A549 (cell line): ENCODE data around the gene DMRT2. TPM values are rescaled to one million over a fixed set of nuclear protein-coding genes. Genes with fewer than 3 reads are reported as not detected.

Experiments used
- ATAC-seq, 2 experiments: fragments of 200-7000 bp in 1 of 2; fragments of >200 bp in 1 of 2; cut with Nextera tagmentation in 1 of 2; cut with Tn5 transposase in 1 of 2; 3 replicates each; pipeline versions ENCODE4 v1.8.0 to v1.9.1; 2018 to 2020; ENCODE audit warnings: mild to moderate bottlenecking in 1 of 2, moderate library complexity in 1 of 2
- CTCF ChIA-PET: fragments of 300-600 bp; sonication (Branson Sonifier 250); formaldehyde crosslinking; extraction: SDS; loops from one replicate; lab custom pipeline; 2021; ENCODE audit warnings: antibody characterized with exemption, inconsistent platforms; lab: Yijun Ruan, JAX
- POLR2A ChIA-PET: fragments of 350-600 bp; formaldehyde crosslinking; extraction: SDS; loops from one replicate; lab custom pipeline; 2021; ENCODE audit warnings: antibody characterized with exemption, inconsistent platforms; lab: Yijun Ruan, JAX
- DNase-seq, 2 experiments: peaks; one replicate each; pipeline versions ENCODE4 v3.0.0 to v3.0.0-alpha.2; 2011 to 2016; ENCODE audit warnings: low read depth in 1 of 2, low spot score in 1 of 2
- FAIRE-seq: peaks from 2 replicates; lab custom pipeline; 2011; peaks lifted over from hg19 to GRCh38; lab: Jason Lieb, UNC
- H3K27ac ChIP-seq, 2 experiments: fragments of >200 bp; sonication (Bioruptor Twin); formaldehyde crosslinking; 3 replicates each; pipeline ENCODE4 v1.5.1; 2016 to 2017
- H3K4me1 ChIP-seq: fragments of >200 bp; sonication (Bioruptor Twin); formaldehyde crosslinking; 3 replicates; pipeline ENCODE4 v1.6.1; 2016
- H3K4me2 ChIP-seq: fragments of >200 bp; sonication (Bioruptor Twin); formaldehyde crosslinking; 3 replicates; pipeline ENCODE4 v1.6.1; 2016
- H3K4me3 ChIP-seq: fragments of >200 bp; sonication (Bioruptor Twin); formaldehyde crosslinking; 3 replicates; pipeline ENCODE4 v1.5.1; 2016
- H3K9me3 ChIP-seq: fragments of >200 bp; sonication (Bioruptor Twin); formaldehyde crosslinking; 3 replicates; pipeline ENCODE4 v1.6.1; 2016
- ATOH8 ChIP-seq: fragments of 250-450 bp; sonication (Bioruptor Pico); IDR thresholded peaks from 2 replicates; pipeline ENCODE4 v1.5.0; 2020; ENCODE audit warnings: low read depth, mild to moderate bottlenecking, moderate library complexity
- BCL3 ChIP-seq: fragments of >200 bp; sonication (Bioruptor Twin); formaldehyde crosslinking; IDR thresholded peaks from 3 replicates; pipeline ENCODE4 v1.6.1; 2016
- CBX2 ChIP-seq: fragments of 200-600 bp; sonication (generic); IDR thresholded peaks from 2 replicates; pipeline ENCODE4 v1.6.1; 2016; ENCODE audit warnings: low read depth, mild to moderate bottlenecking, borderline replicate concordance
- CEBPB ChIP-seq, 2 experiments: fragments of >200 bp in 1 of 2; sonication (Bioruptor Twin) in 1 of 2; formaldehyde crosslinking in 1 of 2; IDR thresholded peaks; 2 replicates each; pipeline ENCODE4 v1.6.1; 2012 to 2016
- CHD4 ChIP-seq: fragments of 200-600 bp; sonication (generic); IDR thresholded peaks from 2 replicates; pipeline ENCODE4 v1.6.1; 2016; ENCODE audit warnings: antibody characterized with exemption, mild to moderate bottlenecking, borderline replicate concordance
- EHMT2 ChIP-seq: fragments of 200-600 bp; sonication (generic); IDR thresholded peaks from 2 replicates; pipeline ENCODE4 v1.6.1; 2016; ENCODE audit warnings: antibody characterized with exemption, low read depth, mild to moderate bottlenecking, moderate library complexity
- ELK1 ChIP-seq: fragments of 150-350 bp; IDR thresholded peaks from 2 replicates; pipeline ENCODE4 v1.6.1; 2014; ENCODE audit warnings: low read depth, mild to moderate bottlenecking, low read length
- FOSB ChIP-seq: fragments of 250-450 bp; sonication (Bioruptor Pico); IDR thresholded peaks from 2 replicates; pipeline ENCODE4 v1.5.0; 2020; ENCODE audit warnings: mild to moderate bottlenecking, moderate library complexity
- HDAC2 ChIP-seq: fragments of 200-600 bp; sonication (generic); IDR thresholded peaks from 2 replicates; pipeline ENCODE4 v1.6.1; 2016
- HOXA7 ChIP-seq: fragments of 250-450 bp; sonication (Bioruptor Pico); IDR thresholded peaks from 2 replicates; pipeline ENCODE4 v1.5.0; 2020; ENCODE audit warnings: mild to moderate bottlenecking, moderate library complexity
- JUNB ChIP-seq: fragments of >200 bp; sonication (Bioruptor Twin); formaldehyde crosslinking; IDR thresholded peaks from 2 replicates; pipeline ENCODE4 v1.6.1; 2016
- KDM5A ChIP-seq: fragments of 200-600 bp; sonication (generic); IDR thresholded peaks from 2 replicates; pipeline ENCODE4 v1.6.1; 2016; ENCODE audit warnings: antibody characterized with exemption, mild to moderate bottlenecking
- MAFK ChIP-seq: fragments of 450-650 bp; IDR thresholded peaks from 2 replicates; pipeline ENCODE4 v1.6.1; 2014; ENCODE audit not compliant: partially characterized antibody
- MAZ ChIP-seq: fragments of 150-350 bp; IDR thresholded peaks from 2 replicates; pipeline ENCODE4 v1.6.1; 2014; ENCODE audit warnings: antibody characterized with exemption, low read depth, low read length, borderline replicate concordance
- NR3C1 ChIP-seq: fragments of >200 bp; sonication (Bioruptor Twin); formaldehyde crosslinking; IDR thresholded peaks from 3 replicates; pipeline ENCODE4 v1.6.1; 2017
- PBX3 ChIP-seq: IDR thresholded peaks from 2 replicates; pipeline ENCODE4 v1.6.1; 2012
- PHF8 ChIP-seq: fragments of 200-600 bp; sonication (generic); IDR thresholded peaks from 2 replicates; pipeline ENCODE4 v1.6.1; 2016; ENCODE audit warnings: low read depth, mild to moderate bottlenecking, antibody characterized with exemption, moderate library complexity, borderline replicate concordance
- POLR2A ChIP-seq: IDR thresholded peaks from 2 replicates; pipeline ENCODE4 v1.6.1; 2012; ENCODE audit warnings: mild to moderate bottlenecking, low read length
- POLR2AphosphoS2 ChIP-seq: conservative IDR thresholded peaks from 2 replicates; pipeline ENCODE4 v1.6.1; 2012; ENCODE audit warnings: low read length, improper control_type of control experiment, inconsistent platforms
- RNF2 ChIP-seq: fragments of 200-600 bp; sonication (generic); IDR thresholded peaks from 2 replicates; pipeline ENCODE4 v1.6.1; 2016; ENCODE audit warnings: low read depth, mild to moderate bottlenecking, antibody characterized with exemption, moderate library complexity, borderline replicate concordance
- SREBF2 ChIP-seq: fragments of 450-650 bp; IDR thresholded peaks from 2 replicates; pipeline ENCODE4 v1.6.1; 2014; ENCODE audit warnings: mild to moderate bottlenecking, moderate library complexity
- USF2 ChIP-seq: fragments of 450-650 bp; IDR thresholded peaks from 2 replicates; pipeline ENCODE4 v1.6.1; 2014; ENCODE audit warnings: antibody characterized with exemption
- ZC3H11A ChIP-seq: fragments of 450-650 bp; IDR thresholded peaks from 2 replicates; pipeline ENCODE4 v1.6.1; 2014; ENCODE audit warnings: antibody characterized with exemption, mild to moderate bottlenecking
- ZFP36 ChIP-seq: fragments of 450-650 bp; IDR thresholded peaks from 2 replicates; pipeline ENCODE4 v1.6.1; 2014; ENCODE audit warnings: borderline replicate concordance; ENCODE audit not compliant: partially characterized antibody
- WGBS: methylation state at CpG from one replicate; pipeline ENCODE4 v1.1.6; 2017; ENCODE audit errors: missing lambda C conversion rate; 5-methylcytosine and 5-hydroxymethylcytosine counted together
- polyA plus RNA-seq, 4 experiments: library from polyadenylated mRNA; depleted of rRNA in 3 of 4; stranded (reverse); fragments of >200 nt; fragmentation: RNase III in 1 of 4; extraction: RNeasy Plus Mini Kit Qiagen cat#74134 plus additional on column Dnase treatment in 1 of 4; gene quantifications; 2 replicates in 3 of 4; 3 replicates in 1 of 4; pipeline ENCODE4 v1.2.3, GENCODE V29; 2011 to 2017

The DMRT2 gene
- polyA plus RNA-seq, 2 of the 4 experiments (the other 2 are of a cell fraction): 0.06 TPM; not detected in 1

- Histone ChIP-seq H3K27ac (no peak overlapping the region), H3K4me1 (peaks cover 3% of the 10 kb centered on the region; the same call in 2 of the 3 replicates), H3K4me2 (peak overlapping the region; percentile 13; the same call in 1 of the 3 replicates)
- ATAC-seq (no peak), FAIRE-seq (no peak)
- WGBS: 51% methylated on average over 23 of the region's 23 CpGs
- no peak for TF ChIP-seq USF2
- TF ChIP-seq BCL3: no peak
- no peak for TF ChIP-seq ZC3H11A
- TF ChIP-seq KDM5A: no peak
- TF ChIP-seq RNF2: no peak
- TF ChIP-seq, all 56 proteins: peak for 0
- Histone ChIP-seq H3K9me3 (no peaks in the 10 kb centered on the region), H3K4me3 (no peak overlapping the region)
- DNase-seq: no peak
- POLR2A ChIA-PET: no interaction called here
- CTCF ChIA-PET: no interaction called here
These were observed 2.4 kb upstream of the DMRT2 start for GRCh38 chr9:1047591-1048230.

- TF ChIP-seq HDAC2: no peak
- ChIA-PET CTCF (no interaction called here), POLR2A (no interaction called here)
- Histone ChIP-seq H3K27ac (no peak overlapping the region), H3K4me2 (peak overlapping the region; percentile 13; the same call in 1 of the 3 replicates), H3K4me3 (no peak overlapping the region), H3K4me1 (peaks cover 3% of the 10 kb centered on the region; the same call in 2 of the 3 replicates), H3K9me3 (no peaks in the 10 kb centered on the region)
- no peak for DNase-seq
- 70% methylated on average over 8 of the region's 8 CpGs for WGBS
- no peak for FAIRE-seq
- no peak for ATAC-seq
These were observed 1.9 kb upstream of the DMRT2 start for GRCh38 chr9:1048231-1048619.

- DNase-seq (no peak), FAIRE-seq (no peak), ATAC-seq (no peak)
- WGBS: 73% methylated on average over 15 of the region's 15 CpGs
- no peaks in the 10 kb centered on the region for H3K9me3 ChIP-seq
- no peak overlapping the region for H3K27ac ChIP-seq
- ChIA-PET CTCF (no interaction called here), POLR2A (no interaction called here)
- no peak overlapping the region for H3K4me3 ChIP-seq
- TF ChIP-seq ZC3H11A (no peak), MAZ (no peak), KDM5A (no peak), CBX2 (no peak), FOSB (CRISPR knock-in tag) (no peak), POLR2AphosphoS2 (no peak), ATOH8 (no peak), JUNB (no peak), RNF2 (no peak), CHD4 (no peak)
- peaks cover 3% of the 10 kb centered on the region; the same call in 2 of the 3 replicates for H3K4me1 ChIP-seq
- no peak overlapping the region for H3K4me2 ChIP-seq
These were observed 1.3 kb upstream of the DMRT2 start for GRCh38 chr9:1048811-1049210.

GRCh38 chr9:1049641-1050040 is 516 bp upstream of the DMRT2 start:
- POLR2A ChIA-PET: no interaction called here
- Histone ChIP-seq H3K4me3 (peak overlapping the region; percentile 6; the same call in 1 of the 3 replicates), H3K9me3 (no peaks in the 10 kb centered on the region), H3K27ac (no peak overlapping the region), H3K4me1 (peaks cover 3% of the 10 kb centered on the region; the same call in 2 of the 3 replicates), H3K4me2 (peak overlapping the region; percentile 71)
- 34% methylated on average over 12 of the region's 12 CpGs for WGBS
- DNase-seq: no peak
- ATAC-seq: no peak
- CTCF ChIA-PET: no interaction called here
- FAIRE-seq: no peak
- TF ChIP-seq EHMT2 (no peak), POLR2A (no peak), CEBPB (IDR thresholded peaks at IDR 0.05) (no peak), HOXA7 (CRISPR knock-in tag) (no peak), USF2 (no peak), PBX3 (no peak), NR3C1 (no peak), ELK1 (no peak), CBX2 (no peak), MAFK (no peak), HDAC2 (no peak), SREBF2 (no peak), ZFP36 (no peak), PHF8 (no peak)
